Endothelial cell (in vitro differentiated cells): ENCODE measurements around the gene ATP9A. TPM values are rescaled to one million over a fixed set of nuclear protein-coding genes. Genes with fewer than 3 reads are reported as not detected.

ENCODE experiments used
- DNase-seq: peaks from one replicate; pipeline ENCODE4 v3.0.0; 2021; ENCODE audit warnings: low spot score
- H3K27ac Mint-ChIP-seq: one replicate; pipeline ENCODE4 v1.8.0; 2021; ENCODE audit warnings: mixed read lengths, inconsistent platforms; ENCODE audit not compliant: unreplicated experiment
- H3K27me3 Mint-ChIP-seq: one replicate; pipeline ENCODE4 v1.8.0; 2021; ENCODE audit warnings: mild to moderate bottlenecking, moderate library complexity, mixed read lengths, inconsistent platforms; ENCODE audit not compliant: unreplicated experiment
- H3K36me3 Mint-ChIP-seq: one replicate; pipeline ENCODE4 v1.8.0; 2021; ENCODE audit warnings: mild to moderate bottlenecking, low read depth, mixed read lengths, inconsistent platforms; ENCODE audit not compliant: unreplicated experiment
- H3K4me1 Mint-ChIP-seq: one replicate; pipeline ENCODE4 v1.8.0; 2021; ENCODE audit warnings: mild to moderate bottlenecking, mixed read lengths, inconsistent platforms; ENCODE audit not compliant: unreplicated experiment
- H3K4me3 Mint-ChIP-seq: one replicate; pipeline ENCODE4 v1.8.0; 2021; ENCODE audit warnings: mild to moderate bottlenecking, mixed read lengths, inconsistent platforms; ENCODE audit not compliant: unreplicated experiment
- H3K9me3 Mint-ChIP-seq: one replicate; pipeline ENCODE4 v1.8.0; 2021; ENCODE audit warnings: mixed read lengths, inconsistent platforms; ENCODE audit not compliant: unreplicated experiment
- CTCF ChIP-seq: fragments of 200-600 bp; sonication (generic); IDR thresholded peaks from one replicate; pipeline ENCODE4 v1.5.0; 2021; ENCODE audit warnings: antibody characterized with exemption; ENCODE audit not compliant: unreplicated experiment
- total RNA-seq: library from RNA; stranded (reverse); fragmentation: NEBNext Ultra II Directional; extraction: Animal tissue kit (Norgen Biotek cat#: 25700); gene quantifications from one replicate; pipeline ENCODE4 v1.2.1, GENCODE V29; 2021; ENCODE audit not compliant: unreplicated experiment

The ATP9A gene
- total RNA-seq, 1 donor from 2014 or later = 30.6 TPM

GRCh38 chr20:51640743-51641142 is 127.4 kb downstream of the ATP9A start:
- Mint-ChIP-seq H3K4me3 (no peak overlapping the region), H3K27ac (no peak overlapping the region), H3K4me1 (peaks cover 20% of the 10 kb centered on the region), H3K27me3 (peaks cover 6% of the 10 kb centered on the region), H3K36me3 (no peaks in the 10 kb centered on the region), H3K9me3 (no peaks in the 10 kb centered on the region)
- TF ChIP-seq CTCF = no peak
- DNase-seq = no peak

GRCh38 chr20:51639206-51639832 is 128.9 kb downstream of the ATP9A start:
- Mint-ChIP-seq H3K4me3 (no peak overlapping the region), H3K9me3 (no peaks in the 10 kb centered on the region), H3K27me3 (peaks cover 9% of the 10 kb centered on the region), H3K4me1 (peaks cover 15% of the 10 kb centered on the region), H3K27ac (peak overlapping the region; percentile 68), H3K36me3 (no peaks in the 10 kb centered on the region)
- TF ChIP-seq CTCF = peak; percentile 91
- peak; percentile 85 for DNase-seq

GRCh38 chr20:51637241-51637640 is 130.9 kb downstream of the ATP9A start:
- H3K27me3 Mint-ChIP-seq = peaks cover 5% of the 10 kb centered on the region
- H3K9me3 Mint-ChIP-seq = no peaks in the 10 kb centered on the region
- no peak for TF ChIP-seq CTCF
- no peak for DNase-seq
- H3K27ac Mint-ChIP-seq = no peak overlapping the region
- no peaks in the 10 kb centered on the region for H3K36me3 Mint-ChIP-seq
- peaks cover 1% of the 10 kb centered on the region for H3K4me1 Mint-ChIP-seq
- H3K4me3 Mint-ChIP-seq = no peak overlapping the region

- no peak overlapping the region for H3K27ac Mint-ChIP-seq
- H3K9me3 Mint-ChIP-seq = no peaks in the 10 kb centered on the region
- H3K27me3 Mint-ChIP-seq = peaks cover 7% of the 10 kb centered on the region
- no peaks in the 10 kb centered on the region for H3K4me1 Mint-ChIP-seq
- no peak overlapping the region for H3K4me3 Mint-ChIP-seq
- no peak for DNase-seq
- TF ChIP-seq CTCF = no peak
- H3K36me3 Mint-ChIP-seq = no peaks in the 10 kb centered on the region
Observed at GRCh38 chr20:51636123-51636522, 132.1 kb downstream of the ATP9A start.

- no peak overlapping the region for H3K4me3 Mint-ChIP-seq
- no peak for TF ChIP-seq CTCF
- no peak for DNase-seq
- no peak overlapping the region for H3K27ac Mint-ChIP-seq
- peaks cover 7% of the 10 kb centered on the region for H3K27me3 Mint-ChIP-seq
- no peaks in the 10 kb centered on the region for H3K36me3 Mint-ChIP-seq
- no peaks in the 10 kb centered on the region for H3K4me1 Mint-ChIP-seq
- no peaks in the 10 kb centered on the region for H3K9me3 Mint-ChIP-seq
Observed at GRCh38 chr20:51635680-51636079, 132.5 kb downstream of the ATP9A start.
